HFFc6 (cell line): ENCODE data around the gene MCF2L. TPM values are rescaled to one million over a fixed set of nuclear protein-coding genes. Genes with fewer than 3 reads are reported as not detected.

Experiments
- DNase-seq: peaks from one replicate; pipeline ENCODE4 v3.0.0-alpha.2; 2018
- H3K27ac Mint-ChIP-seq: 2 replicates; pipeline ENCODE4 v1.8.0; 2020; ENCODE audit warnings: mild to moderate bottlenecking, mixed read lengths
- H3K27me3 Mint-ChIP-seq: 2 replicates; pipeline ENCODE4 v1.8.0; 2021; ENCODE audit warnings: mild to moderate bottlenecking, moderate library complexity, mixed read lengths; ENCODE audit not compliant: insufficient read depth
- H3K36me3 Mint-ChIP-seq: 2 replicates; pipeline ENCODE4 v1.8.0; 2021; ENCODE audit warnings: low read depth, mixed read lengths
- H3K4me1 Mint-ChIP-seq: 2 replicates; pipeline ENCODE4 v1.8.0; 2020; ENCODE audit warnings: low read depth, mixed read lengths
- H3K4me3 Mint-ChIP-seq: 2 replicates; pipeline ENCODE4 v1.8.0; 2020; ENCODE audit warnings: mild to moderate bottlenecking, moderate library complexity, mixed read lengths
- H3K9me3 Mint-ChIP-seq: 2 replicates; pipeline ENCODE4 v1.8.0; 2020; ENCODE audit warnings: mild to moderate bottlenecking, mixed read lengths
- total RNA-seq, 6 experiments: library from RNA; stranded (reverse); fragmentation: NEBNext Ultra II Directional; extraction: Animal tissue kit (Norgen Biotek cat#: 25700); gene quantifications; 2 replicates in 1 of 6; 3 replicates in 5 of 6; pipeline ENCODE4 v1.2.3, GENCODE V29; 2021
- TF ChIP-seq, protein P1 (sequence below): fragments of 200-600 bp; sonication (generic); IDR thresholded peaks from 2 replicates; pipeline ENCODE4 v1.5.0; 2021; ENCODE audit warnings: antibody characterized with exemption, mild to moderate bottlenecking

Gene MCF2L
- total RNA-seq, 6 experiments from 2014 or later, result not detected

DNA sequence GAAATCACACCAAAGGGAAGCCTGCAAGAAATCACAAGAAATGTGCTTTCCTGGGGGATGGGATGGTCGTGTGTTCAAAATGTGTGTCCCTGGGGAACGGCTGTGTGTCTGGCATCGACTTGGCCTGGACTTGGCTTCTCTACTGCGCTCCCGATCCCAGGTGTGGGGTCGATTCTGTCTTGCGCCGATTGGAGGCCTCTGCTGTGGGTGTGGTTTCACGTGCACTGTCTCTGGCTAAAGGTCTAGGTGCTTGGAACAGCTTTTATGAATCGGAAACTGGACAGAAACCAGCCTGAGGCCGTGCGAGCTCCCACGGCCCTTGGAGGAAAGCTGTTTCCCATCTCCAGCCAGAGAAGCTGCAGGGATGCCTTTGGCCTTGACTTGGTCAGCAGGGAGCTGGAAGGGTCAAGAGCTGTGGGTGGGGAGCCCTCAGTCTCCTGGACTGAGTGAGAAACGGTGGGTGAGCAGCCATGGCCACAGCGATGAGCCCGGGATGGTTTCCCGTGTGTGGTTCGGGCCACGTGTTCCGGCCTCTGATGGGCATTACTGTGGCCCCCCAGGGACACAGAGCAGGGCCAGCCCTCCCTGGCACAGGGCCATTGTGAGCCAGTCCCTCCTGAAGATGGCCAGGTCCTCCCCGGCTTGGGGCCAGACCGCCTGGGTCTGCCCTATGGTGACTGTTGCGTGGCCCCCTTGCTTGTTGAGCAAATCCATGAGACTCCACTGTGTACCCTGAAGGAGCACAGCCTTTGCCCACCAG, 29.7 kb downstream of the MCF2L start:
- H3K4me3 Mint-ChIP-seq, result no peak overlapping the region
- no peaks in the 10 kb centered on the region for H3K9me3 Mint-ChIP-seq
- TF ChIP-seq, protein P1, sequence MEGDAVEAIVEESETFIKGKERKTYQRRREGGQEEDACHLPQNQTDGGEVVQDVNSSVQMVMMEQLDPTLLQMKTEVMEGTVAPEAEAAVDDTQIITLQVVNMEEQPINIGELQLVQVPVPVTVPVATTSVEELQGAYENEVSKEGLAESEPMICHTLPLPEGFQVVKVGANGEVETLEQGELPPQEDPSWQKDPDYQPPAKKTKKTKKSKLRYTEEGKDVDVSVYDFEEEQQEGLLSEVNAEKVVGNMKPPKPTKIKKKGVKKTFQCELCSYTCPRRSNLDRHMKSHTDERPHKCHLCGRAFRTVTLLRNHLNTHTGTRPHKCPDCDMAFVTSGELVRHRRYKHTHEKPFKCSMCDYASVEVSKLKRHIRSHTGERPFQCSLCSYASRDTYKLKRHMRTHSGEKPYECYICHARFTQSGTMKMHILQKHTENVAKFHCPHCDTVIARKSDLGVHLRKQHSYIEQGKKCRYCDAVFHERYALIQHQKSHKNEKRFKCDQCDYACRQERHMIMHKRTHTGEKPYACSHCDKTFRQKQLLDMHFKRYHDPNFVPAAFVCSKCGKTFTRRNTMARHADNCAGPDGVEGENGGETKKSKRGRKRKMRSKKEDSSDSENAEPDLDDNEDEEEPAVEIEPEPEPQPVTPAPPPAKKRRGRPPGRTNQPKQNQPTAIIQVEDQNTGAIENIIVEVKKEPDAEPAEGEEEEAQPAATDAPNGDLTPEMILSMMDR, result no peak
- H3K4me1 Mint-ChIP-seq, result no peaks in the 10 kb centered on the region
- no peak overlapping the region for H3K27ac Mint-ChIP-seq
- H3K27me3 Mint-ChIP-seq, result peaks cover 54% of the 10 kb centered on the region
- H3K36me3 Mint-ChIP-seq, result no peaks in the 10 kb centered on the region
- no peak for DNase-seq

DNA sequence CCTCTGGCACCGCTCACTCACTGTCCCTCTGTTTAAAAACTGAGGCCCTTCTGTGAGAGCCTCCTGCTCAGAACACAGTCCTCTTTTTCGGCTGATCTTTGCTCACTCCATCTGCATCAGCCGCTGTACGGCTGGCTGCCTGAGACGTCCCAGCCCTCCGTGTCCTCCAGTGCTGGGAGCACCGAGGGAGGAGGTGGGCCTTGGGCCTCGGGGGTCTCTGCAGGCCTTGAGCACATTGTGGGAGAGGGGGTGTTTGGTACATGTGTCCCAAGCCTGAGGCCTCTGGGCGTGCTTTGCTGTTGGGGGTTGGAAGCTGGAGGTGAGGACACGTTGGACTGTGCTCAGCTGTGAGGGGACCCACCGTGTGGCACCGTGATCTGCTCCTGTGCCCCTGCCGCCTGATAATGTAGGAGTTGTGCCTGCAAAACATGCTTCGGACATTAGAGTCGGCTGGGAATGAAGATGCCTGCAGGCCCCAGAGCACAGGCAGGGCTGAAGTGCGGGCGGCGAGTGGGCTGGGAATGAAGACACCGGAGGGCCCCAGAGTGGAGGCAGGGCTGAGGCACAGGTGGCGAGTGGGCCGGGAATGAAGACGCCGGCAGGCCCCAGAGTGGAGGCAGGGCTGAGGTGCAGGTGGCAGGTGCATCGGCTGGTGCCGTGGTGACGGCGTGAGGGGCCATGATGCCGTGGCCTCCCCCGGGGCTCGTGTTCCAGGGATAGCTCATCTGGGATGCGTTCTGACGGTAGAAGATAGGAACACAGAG, 30.6 kb downstream of the MCF2L start:
- no peak overlapping the region; the same call in 1 of the 2 replicates for H3K27ac Mint-ChIP-seq
- TF ChIP-seq, protein P1, result no peak
- H3K36me3 Mint-ChIP-seq, result no peaks in the 10 kb centered on the region
- H3K4me3 Mint-ChIP-seq, result no peak overlapping the region
- no peaks in the 10 kb centered on the region for H3K4me1 Mint-ChIP-seq
- no peak for DNase-seq
- peaks cover 60% of the 10 kb centered on the region for H3K27me3 Mint-ChIP-seq
- no peaks in the 10 kb centered on the region for H3K9me3 Mint-ChIP-seq

DNA sequence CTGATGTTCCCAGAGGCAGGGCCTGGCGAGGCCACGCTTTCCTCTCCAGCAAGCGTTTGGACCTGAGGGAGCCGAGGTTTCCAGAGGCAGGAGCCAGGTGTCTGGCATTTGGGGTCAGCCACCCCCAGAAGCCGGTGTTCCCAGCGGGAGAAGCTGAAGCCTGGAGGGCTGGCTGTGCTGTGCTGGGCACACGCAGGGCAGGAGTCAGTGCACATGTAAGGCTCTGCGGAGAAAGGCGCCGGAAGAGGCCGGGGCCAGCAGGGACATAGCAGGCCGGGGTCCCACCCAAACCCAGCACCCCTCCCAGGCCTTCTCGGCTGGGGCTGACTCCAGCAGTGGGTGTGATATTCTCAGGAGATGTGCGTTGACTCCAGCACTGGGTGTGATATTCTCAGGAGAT, 31.6 kb downstream of the MCF2L start:
- H3K9me3 Mint-ChIP-seq, result no peaks in the 10 kb centered on the region
- H3K27me3 Mint-ChIP-seq, result peaks cover 59% of the 10 kb centered on the region
- DNase-seq, result no peak
- H3K36me3 Mint-ChIP-seq, result peaks cover 4% of the 10 kb centered on the region; the same call in 1 of the 2 replicates
- no peak overlapping the region for H3K4me3 Mint-ChIP-seq
- H3K27ac Mint-ChIP-seq, result no peak overlapping the region
- no peaks in the 10 kb centered on the region for H3K4me1 Mint-ChIP-seq
- TF ChIP-seq, protein P1, result no peak

DNA sequence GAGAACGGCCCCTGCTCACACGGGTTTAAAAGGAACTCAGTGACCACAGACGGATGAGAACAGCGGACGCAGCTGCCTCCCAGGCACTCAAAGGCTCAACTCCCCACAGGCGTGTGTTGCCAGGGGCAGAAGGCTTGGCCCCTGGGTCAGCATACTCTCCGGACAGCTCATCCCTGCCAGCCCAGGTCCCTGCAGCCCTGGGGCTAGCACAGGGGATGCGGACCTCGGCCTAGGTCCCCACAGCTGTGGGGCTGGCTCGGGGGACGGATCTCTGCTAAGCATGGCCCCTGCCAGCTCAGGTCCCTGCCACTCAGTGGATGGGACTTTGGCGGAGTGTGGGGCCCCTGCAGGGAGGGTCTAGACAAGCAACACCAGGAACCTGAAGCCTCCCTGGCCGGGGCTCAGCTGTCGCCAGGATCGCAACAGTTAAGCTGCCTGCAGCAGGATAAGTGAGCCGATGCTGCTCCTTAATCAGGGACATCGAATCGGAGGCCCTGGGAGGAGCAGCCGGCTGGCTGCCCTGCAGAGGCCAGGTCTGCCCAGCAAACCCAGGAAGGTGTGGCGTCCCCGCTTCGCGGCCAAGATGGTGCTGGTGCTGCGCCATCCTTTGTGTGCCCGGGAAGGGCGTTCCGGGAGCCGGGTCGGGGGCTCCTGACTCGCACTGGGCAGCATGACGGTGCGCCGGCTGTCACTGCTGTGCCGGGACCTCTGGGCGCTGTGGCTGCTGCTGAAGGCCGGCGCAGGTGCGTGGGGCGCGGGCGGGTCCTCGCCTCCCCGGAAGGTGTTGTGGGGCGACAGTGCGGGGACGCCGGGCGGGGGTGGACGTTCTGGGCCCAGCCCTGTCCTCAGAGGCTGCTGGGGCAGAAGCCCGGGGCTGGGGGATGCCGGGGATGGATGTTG, 32.5 kb downstream of the MCF2L start:
- Mint-ChIP-seq H3K9me3 (no peaks in the 10 kb centered on the region), H3K27ac (no peak overlapping the region), H3K4me1 (no peaks in the 10 kb centered on the region), H3K4me3 (no peak overlapping the region), H3K27me3 (peaks cover 56% of the 10 kb centered on the region), H3K36me3 (peaks cover 4% of the 10 kb centered on the region; the same call in 1 of the 2 replicates)
- TF ChIP-seq, protein P1, result no peak
- DNase-seq, result no peak

DNA sequence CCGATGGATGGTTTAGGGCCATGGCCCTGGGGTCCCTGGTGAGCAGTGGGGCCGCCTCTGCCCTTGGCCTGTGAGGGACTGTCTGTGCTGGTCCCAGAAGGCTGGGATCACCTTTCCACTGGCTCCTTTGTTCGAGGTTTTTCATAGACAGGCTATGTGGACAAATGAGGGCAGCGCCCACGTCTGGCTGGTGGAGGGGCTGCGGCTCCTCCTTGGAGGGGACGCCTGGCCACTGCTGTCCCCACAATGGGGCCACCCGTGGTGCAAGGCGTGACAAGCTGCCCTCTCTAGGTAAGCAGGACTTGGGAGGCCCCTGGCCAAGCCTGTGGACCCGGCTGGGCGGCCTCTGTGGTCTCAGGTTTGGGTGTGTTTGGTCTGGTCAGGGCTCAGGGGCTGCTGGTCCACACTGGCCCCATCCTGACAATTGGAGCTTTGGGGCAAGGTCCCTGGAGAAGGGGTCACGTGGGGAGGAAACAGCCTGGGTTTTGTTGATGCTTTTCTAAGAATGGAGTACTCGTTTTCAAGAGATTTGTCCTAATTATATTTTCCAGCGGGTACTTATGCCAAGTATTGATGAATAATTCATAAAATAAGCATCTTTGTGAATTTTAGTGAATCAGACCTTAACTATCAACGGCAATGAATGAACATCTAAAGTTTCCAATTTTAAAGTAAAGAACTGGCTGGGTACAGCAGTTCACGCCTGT, 33.3 kb downstream of the MCF2L start:
- TF ChIP-seq, protein P1, result peak; percentile 35
- H3K9me3 Mint-ChIP-seq, result no peaks in the 10 kb centered on the region
- DNase-seq, result no peak
- peaks cover 4% of the 10 kb centered on the region; the same call in 1 of the 2 replicates for H3K36me3 Mint-ChIP-seq
- H3K27me3 Mint-ChIP-seq, result peaks cover 56% of the 10 kb centered on the region
- no peak overlapping the region for H3K27ac Mint-ChIP-seq
- H3K4me3 Mint-ChIP-seq, result no peak overlapping the region
- H3K4me1 Mint-ChIP-seq, result no peaks in the 10 kb centered on the region
